Measurements from ENCODE around the gene FN3KRP.

FN3KRP gene

DNA sequence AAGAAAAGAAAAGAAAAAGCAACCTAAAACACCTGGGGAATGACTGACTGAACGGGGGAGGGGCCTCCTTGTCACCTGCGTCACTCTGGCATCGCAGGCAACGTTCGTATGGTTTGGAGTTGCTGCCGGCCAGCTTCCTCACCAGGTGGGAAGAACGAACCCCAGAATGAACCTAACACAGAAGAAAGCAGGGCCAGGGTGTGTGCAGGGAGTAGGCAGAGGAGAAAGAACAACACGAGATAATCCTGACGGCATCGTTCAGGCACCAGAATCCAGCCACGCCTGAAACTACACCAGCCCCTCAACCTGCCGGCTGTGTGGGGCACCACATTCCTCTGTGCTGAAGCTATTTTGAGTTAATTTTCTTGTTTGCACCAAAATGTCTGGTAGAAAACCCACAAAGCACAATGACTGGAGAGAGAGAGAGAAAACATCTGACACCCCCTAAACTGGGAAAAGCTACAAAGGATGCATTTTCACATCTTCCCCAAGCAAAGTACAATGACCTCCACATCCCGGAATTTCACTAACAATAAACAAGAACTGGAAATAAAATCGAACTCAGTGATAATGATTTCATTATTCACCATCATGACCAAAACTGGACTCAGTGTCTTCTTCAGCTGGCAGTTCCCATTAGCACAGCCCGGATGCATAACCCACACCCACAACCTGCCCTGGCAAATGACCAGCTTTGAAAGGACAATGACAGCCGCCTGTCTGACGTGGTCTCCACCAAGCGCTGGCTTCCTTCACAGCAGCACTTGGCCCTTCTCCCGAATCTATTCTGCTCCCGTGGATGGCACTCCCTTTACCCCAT is 41.6 kb upstream of the FN3KRP start:
- H3K4me3 ChIP-seq (ENCODE audit: low read length): no peak overlapping the region
- no peak for DNase-seq (ENCODE audit: low read depth)
- TF ChIP-seq, protein P1, sequence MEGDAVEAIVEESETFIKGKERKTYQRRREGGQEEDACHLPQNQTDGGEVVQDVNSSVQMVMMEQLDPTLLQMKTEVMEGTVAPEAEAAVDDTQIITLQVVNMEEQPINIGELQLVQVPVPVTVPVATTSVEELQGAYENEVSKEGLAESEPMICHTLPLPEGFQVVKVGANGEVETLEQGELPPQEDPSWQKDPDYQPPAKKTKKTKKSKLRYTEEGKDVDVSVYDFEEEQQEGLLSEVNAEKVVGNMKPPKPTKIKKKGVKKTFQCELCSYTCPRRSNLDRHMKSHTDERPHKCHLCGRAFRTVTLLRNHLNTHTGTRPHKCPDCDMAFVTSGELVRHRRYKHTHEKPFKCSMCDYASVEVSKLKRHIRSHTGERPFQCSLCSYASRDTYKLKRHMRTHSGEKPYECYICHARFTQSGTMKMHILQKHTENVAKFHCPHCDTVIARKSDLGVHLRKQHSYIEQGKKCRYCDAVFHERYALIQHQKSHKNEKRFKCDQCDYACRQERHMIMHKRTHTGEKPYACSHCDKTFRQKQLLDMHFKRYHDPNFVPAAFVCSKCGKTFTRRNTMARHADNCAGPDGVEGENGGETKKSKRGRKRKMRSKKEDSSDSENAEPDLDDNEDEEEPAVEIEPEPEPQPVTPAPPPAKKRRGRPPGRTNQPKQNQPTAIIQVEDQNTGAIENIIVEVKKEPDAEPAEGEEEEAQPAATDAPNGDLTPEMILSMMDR (conservative IDR thresholded peaks at IDR 0.05; ENCODE audit: low read length): no peak

DNA sequence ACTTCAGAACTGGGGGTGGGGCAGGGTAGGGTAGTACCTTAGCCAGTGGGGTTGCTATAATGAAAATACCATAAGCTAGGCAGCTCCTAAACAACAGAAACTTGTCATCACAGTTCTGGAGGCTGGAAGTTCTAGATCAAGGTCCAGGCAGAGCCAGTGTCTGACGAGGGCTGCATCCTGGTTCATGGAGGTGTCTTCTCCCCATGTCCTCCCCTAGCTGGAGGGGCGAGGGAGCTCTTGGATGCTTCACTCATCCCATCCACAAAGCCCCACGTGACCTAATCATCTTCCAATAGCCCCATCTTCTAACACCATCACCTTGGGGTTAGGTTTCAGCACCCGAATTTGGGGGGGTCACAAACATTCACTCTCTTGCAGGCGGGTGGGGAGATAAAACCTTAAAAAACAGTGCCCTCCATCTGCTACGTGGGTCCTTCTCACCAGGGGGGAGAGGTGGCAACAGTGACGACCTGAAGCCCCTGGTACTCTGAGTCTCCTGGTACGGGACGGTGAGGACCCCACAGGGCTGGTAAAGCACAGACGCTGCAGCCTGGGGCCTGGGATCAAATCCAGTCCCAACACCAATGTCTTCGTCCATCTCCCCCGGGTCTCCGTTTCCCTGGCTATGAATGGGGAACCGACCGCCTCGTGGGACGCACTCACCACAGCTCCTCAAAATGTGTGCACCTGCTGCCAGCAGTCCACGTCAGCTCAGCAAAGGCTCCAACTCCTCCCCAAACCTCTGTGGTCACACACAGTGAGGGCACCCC is 40.8 kb upstream of the FN3KRP start:
- no peak overlapping the region for H3K4me3 ChIP-seq (ENCODE audit: low read length)
- DNase-seq (ENCODE audit: low read depth): no peak
- TF ChIP-seq, protein P1 (conservative IDR thresholded peaks at IDR 0.05; ENCODE audit: low read length): no peak

DNA sequence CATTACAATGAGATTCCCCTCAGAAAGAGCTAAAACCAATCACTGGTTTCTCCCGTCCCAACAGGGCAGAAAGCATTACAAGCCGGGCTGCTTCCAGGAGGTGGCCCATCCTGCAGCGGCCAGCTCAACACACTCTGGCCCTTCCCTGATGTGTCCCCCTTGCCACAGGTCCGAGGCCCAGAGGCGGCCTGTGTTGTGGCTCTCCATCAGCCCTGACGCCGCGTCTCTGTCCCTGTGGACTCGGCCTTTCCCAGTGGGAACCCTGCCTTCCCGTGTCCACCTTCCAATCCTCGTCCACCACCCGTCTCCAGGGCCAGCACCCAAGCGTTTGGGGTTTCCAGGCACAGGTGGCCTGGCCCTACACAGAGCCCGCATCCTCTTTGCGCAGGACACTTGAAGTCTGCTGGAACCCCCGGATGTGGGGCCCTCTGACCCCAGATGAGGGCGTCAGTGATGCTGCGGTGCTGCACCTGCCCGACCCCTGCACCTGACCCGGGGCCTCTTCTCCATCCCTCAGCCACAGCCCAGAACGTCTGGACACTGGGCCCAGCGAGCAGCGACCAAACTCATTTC is 39.1 kb upstream of the FN3KRP start:
- DNase-seq (ENCODE audit: low read depth): no peak
- no peak overlapping the region for H3K4me3 ChIP-seq (ENCODE audit: low read length)
- TF ChIP-seq, protein P1 (conservative IDR thresholded peaks at IDR 0.05; ENCODE audit: low read length): no peak

DNA sequence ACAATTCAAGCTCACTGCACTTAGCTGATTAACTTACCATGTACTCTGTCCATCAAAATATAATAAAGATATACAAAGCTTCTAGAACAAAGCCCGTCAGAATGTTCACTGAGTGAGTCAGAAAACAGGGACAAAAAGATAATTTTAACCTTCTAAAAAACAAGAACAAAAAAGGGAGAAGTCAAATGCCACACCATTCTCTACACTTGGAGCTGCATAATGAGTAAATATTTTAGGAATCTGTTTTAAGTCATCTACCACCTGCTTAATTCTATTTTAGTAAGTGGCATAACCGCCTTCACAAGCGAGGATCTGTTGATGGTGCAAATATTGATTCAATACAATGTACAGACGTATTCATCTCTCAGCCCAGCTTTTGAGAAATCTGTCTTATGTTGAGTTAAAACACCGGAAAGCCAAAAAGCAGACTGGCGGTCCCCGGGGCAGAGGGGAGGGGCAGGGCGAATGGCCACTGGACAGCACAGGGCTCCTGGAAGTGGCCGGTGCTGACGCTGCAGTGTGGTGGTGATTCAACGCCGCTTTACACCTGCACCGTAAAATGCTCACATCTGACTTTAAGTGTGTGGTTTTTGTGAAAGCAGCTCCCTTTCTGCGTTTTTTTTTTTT is 38.1 kb upstream of the FN3KRP start:
- DNase-seq (ENCODE audit: low read depth): no peak
- TF ChIP-seq, protein P1 (conservative IDR thresholded peaks at IDR 0.05; ENCODE audit: low read length): no peak
- no peak overlapping the region for H3K4me3 ChIP-seq (ENCODE audit: low read length)

DNA sequence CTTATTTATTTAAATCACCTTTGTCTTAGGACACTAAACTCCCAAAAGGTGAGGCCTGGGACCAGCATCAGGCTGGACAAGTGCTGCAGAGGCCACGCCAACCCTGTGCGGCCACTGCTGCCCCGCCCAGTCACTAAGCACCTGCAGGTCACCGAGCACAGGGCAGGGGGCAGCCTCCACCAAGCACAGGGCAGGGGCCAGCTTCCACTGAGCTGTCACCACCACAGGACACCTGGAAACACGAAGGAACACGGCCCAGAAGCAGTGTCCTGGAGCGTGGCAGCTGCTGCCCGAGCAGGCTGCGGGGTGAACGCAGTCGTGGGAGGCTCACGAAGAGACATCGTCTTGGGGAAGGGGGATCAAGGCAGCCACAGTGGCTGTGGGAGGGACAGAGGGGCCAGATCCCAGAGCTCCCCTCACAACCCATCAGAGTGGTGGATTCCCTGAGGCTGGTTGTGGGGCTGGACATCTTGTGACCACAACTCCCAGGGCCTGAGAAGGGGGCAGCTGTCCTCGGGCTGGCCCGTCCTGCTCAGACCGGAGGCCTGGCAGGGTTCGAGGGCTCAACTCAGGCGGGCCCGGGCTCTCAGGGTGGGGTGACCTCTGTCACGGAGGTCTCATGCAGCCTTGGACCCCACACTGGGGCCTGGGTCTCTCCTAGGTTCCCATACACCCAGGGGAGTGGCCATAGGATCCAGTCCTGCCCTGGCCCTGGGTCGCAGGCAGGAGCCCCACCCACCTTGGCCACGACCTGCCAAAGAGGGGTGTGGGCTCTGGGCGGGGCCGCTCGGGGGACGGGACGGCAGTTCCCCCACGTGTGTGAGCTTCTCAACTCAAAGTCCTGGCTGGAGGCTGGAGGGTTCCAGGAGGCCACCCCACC is 36.7 kb upstream of the FN3KRP start:
- TF ChIP-seq, protein P1 (conservative IDR thresholded peaks at IDR 0.05; ENCODE audit: low read length): no peak
- DNase-seq (ENCODE audit: low read depth): no peak
- no peak overlapping the region for H3K4me3 ChIP-seq (ENCODE audit: low read length)

DNA sequence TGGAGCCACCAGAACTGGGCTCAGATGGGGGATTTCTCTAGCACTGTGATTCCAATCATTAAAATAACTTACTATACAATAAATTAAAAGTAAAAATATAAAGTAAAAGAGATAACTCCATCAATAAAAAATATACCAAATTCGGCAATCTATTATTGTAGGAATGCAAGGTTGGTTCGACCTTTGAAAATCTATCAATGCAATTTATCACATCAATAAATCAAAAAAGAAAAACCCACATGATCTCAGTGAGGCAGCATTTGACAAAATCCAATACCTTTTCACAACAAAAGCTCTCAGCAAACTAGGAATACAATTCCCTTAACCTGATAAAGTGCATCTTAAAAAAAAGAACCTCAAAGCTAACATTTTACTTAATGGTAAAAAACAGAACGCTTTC is 35.0 kb upstream of the FN3KRP start:
- DNase-seq (ENCODE audit: low read depth): no peak
- TF ChIP-seq, protein P1 (conservative IDR thresholded peaks at IDR 0.05; ENCODE audit: low read length): no peak
- H3K4me3 ChIP-seq (ENCODE audit: low read length): no peak overlapping the region

Data from AG10803 (cell line).